Measurements from ENCODE around the gene RBM20. TPM values are rescaled to one million over a fixed set of nuclear protein-coding genes. Genes with fewer than 3 reads are reported as not detected.
"Not testable (repeated sequence)": the region's sequence is repeated elsewhere in the genome, so short reads cannot be mapped to it uniquely, and the experiment has no call there.

Gene RBM20
- total and polyA plus RNA-seq, 8 donors = under 0.01 to 6.2 (median 0.59) TPM; not detected in 2

DNA sequence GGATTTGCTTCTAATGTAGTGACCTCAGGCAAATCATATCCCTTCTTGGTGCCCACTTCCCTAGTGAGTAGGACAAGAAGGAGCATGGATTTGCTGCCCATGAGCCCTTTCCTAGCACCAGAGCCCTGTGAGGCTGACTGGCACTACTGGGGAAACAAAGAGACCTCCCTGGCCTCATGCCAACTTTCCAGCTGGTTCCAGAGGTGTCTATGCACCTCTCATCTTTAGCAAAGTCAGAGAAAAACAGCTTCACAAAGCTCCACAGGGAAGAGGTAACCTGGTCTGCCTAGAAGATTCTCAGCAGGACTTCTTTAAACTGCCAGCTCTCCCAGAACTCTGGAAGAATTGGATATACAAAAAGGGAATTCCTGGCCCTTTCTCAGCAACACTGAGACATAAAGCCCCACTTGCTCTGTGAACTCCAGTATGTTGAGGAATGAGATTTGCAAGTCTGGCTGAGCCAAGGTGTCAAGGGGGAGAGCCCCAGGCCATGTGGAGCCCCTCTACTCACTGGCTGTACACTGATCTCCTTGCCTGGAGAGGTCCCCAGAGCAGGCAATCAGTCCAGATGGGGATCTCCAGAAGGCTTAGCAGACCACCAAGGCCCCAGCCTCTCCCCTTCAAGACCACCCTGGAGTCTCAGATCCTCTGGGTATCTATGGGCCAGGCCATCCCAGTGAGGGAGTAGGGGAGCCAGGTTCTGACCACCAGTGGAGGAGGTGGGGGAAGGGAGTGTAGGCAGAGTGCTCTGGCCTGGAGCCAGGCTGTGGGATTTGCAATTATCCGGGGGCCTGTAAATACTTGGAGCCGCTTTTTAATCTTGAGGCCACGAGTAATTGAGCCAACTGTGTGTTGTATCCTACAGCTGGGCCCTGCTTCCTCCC lies 24.4 kb upstream of the RBM20 start:
- Histone ChIP-seq H3K9me3 (no peaks in the 10 kb centered on the region), H3K4me1 (no peaks in the 10 kb centered on the region), H3K27ac (no peak overlapping the region), H3K27me3 (no peaks in the 10 kb centered on the region), H3K36me3 (no peaks in the 10 kb centered on the region), H3K4me3 (no peak overlapping the region)
- no peak for TF ChIP-seq POLR2A (IDR thresholded peaks at IDR 0.05)
- TF ChIP-seq, protein P1, sequence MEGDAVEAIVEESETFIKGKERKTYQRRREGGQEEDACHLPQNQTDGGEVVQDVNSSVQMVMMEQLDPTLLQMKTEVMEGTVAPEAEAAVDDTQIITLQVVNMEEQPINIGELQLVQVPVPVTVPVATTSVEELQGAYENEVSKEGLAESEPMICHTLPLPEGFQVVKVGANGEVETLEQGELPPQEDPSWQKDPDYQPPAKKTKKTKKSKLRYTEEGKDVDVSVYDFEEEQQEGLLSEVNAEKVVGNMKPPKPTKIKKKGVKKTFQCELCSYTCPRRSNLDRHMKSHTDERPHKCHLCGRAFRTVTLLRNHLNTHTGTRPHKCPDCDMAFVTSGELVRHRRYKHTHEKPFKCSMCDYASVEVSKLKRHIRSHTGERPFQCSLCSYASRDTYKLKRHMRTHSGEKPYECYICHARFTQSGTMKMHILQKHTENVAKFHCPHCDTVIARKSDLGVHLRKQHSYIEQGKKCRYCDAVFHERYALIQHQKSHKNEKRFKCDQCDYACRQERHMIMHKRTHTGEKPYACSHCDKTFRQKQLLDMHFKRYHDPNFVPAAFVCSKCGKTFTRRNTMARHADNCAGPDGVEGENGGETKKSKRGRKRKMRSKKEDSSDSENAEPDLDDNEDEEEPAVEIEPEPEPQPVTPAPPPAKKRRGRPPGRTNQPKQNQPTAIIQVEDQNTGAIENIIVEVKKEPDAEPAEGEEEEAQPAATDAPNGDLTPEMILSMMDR (IDR thresholded peaks at IDR 0.05) = no peak
- TF ChIP-seq POLR2AphosphoS5 (IDR thresholded peaks at IDR 0.05) = no peak
- intact Hi-C loops (cut with DNase I; ENCODE audit: low total_unique reads) = no loop called here
- 40 to 55% (median 52%) methylated on average over 3 of the region's 3 CpGs for WGBS, 5 donors
- DNase-seq = no peak

DNA sequence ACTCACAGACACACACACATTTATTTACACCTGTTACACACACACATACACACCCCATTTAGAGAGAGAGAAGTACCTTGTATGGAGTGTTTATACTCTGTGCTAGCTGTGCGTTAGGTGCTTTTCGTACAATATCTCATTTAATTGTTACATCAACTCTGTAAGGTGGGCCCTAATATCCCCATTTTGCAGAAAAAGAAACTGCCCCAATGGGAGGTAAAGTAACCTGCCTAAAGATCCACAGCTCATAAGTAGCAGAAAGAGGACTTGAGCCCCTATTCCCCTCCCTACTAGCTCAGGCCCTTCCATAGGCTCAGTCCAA lies 23.8 kb upstream of the RBM20 start:
- no peak for TF ChIP-seq EP300 (IDR thresholded peaks at IDR 0.05)
- TF ChIP-seq, protein P1 (IDR thresholded peaks at IDR 0.05) = no peak
- no peak for TF ChIP-seq POLR2A (IDR thresholded peaks at IDR 0.05)
- no peak for TF ChIP-seq POLR2AphosphoS5 (IDR thresholded peaks at IDR 0.05)
- DNase-seq = no peak
- H3K4me3 ChIP-seq = no peak overlapping the region
- no peaks in the 10 kb centered on the region for H3K4me1 ChIP-seq
- 96 to 100% (median 97%) methylated on average over 2 of the region's 2 CpGs for WGBS, 5 donors
- intact Hi-C loops (cut with DNase I; ENCODE audit: low total_unique reads) = no loop called here
- no peaks in the 10 kb centered on the region for H3K9me3 ChIP-seq
- H3K36me3 ChIP-seq = no peaks in the 10 kb centered on the region
- no peak overlapping the region for H3K27ac ChIP-seq
- H3K27me3 ChIP-seq = peaks cover 0 to under 1% (median 0%) of the 10 kb centered on the region in 3 donors

DNA sequence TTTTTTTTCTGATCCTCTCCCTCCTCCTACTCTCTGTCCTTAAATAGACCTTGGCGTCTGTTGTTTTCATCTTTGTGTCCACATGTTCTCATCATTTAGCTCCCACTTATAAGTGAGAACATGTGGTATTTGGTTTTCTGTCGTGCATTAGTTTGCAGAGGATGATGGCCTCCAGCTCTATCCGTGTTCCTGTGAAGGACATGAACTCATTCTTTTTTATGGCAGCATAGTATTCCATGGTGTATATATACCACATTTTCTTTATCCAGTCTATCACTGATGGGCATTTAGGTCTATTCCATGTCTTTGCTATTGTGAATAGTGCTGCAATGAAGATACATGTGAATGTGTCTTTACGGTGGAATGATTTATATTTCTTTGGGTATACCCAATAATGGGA lies 20.8 kb upstream of the RBM20 start:
- H3K4me1 ChIP-seq; H3K27me3 ChIP-seq; H3K9me3 ChIP-seq; DNase-seq; H3K27ac ChIP-seq; intact Hi-C loops (cut with DNase I; ENCODE audit: low total_unique reads); H3K36me3 ChIP-seq; H3K4me3 ChIP-seq: not testable (repeated sequence)
- WGBS, 5 donors = 81 to 95% (median 88%) methylated on average over 4 of the region's 4 CpGs

DNA sequence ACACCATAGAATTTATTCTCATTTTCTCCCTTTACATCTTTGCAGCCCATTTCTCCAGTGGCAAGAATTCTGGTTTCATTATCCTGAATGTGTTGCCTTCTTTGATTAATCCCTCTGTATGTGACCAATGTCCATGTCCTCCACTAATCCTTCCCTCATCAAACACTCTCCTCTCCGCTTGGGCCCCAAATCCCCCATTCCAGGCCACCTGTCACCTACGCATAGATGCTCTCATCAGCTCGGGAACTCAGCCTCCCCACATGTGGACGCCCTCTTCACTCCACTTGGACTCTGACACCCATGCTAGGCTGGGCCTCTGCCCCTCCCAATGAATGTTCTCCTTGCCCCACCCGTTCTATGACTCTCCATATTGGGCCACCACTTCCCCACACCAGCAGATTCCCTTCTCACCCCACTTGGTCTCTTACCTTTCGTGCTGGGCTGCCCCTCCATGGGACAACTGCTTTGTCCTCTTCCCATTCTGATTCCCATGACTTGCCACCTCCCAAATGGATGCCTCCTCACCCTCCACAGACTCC lies 18.7 kb upstream of the RBM20 start:
- H3K9me3 ChIP-seq = no peaks in the 10 kb centered on the region
- no peak overlapping the region for H3K4me3 ChIP-seq
- no peaks in the 10 kb centered on the region for H3K36me3 ChIP-seq
- intact Hi-C loops (cut with DNase I; ENCODE audit: low total_unique reads) = no loop called here
- TF ChIP-seq EP300 (IDR thresholded peaks at IDR 0.05) (no peak), POLR2A (IDR thresholded peaks at IDR 0.05) (no peak), POLR2AphosphoS5 (IDR thresholded peaks at IDR 0.05) (no peak)
- TF ChIP-seq, protein P1 (IDR thresholded peaks at IDR 0.05) = no peak
- H3K27me3 ChIP-seq = peaks cover 0 to 6% (median 0%) of the 10 kb centered on the region in 3 donors
- no peak for DNase-seq
- peaks cover 0 to 11% (median 8%) of the 10 kb centered on the region in 4 donors for H3K4me1 ChIP-seq
- 86 to 94% (median 89%) methylated on average over 6 of the region's 6 CpGs for WGBS, 5 donors
- no peak overlapping the region for H3K27ac ChIP-seq

Measured in stomach (tissue), 9 donors.